ENCODE results near the gene HBEGF.
"Not testable (repeated sequence)": the region's sequence is repeated elsewhere in the genome, so short reads cannot be mapped to it uniquely, and the experiment has no call there.

HBEGF gene

GRCh38 chr5:140355546-140355945, 9.1 kb upstream of the HBEGF start:
- Histone ChIP-seq H3K36me3 (no peaks in the 10 kb centered on the region), H3K4me3 (no peak overlapping the region), H3K27ac (peak overlapping the region in 2 of 11 experiments; percentile 21 to 45; a peak in 2 of 22 replicates), H3K4me2 (peak overlapping the region in 10 of 11 experiments; percentile 1 to 82 (median 68); a peak in 13 of 22 replicates), H4K20me1 (no peaks in the 10 kb centered on the region), H3K4me1 (peaks cover 28 to 50% (median 42%) of the 10 kb centered on the region in 10 experiments), H3K27me3 (no peaks in the 10 kb centered on the region), H3K9me3 (replicated peaks in 1 of 11) (no peaks in the 10 kb centered on the region), H3K9ac (no peak overlapping the region)
- peak in 1 of 11 experiments; percentile 43; a peak in 1 of 22 replicates for TF ChIP-seq Cebpa-rat (IDR thresholded peaks at IDR 0.05)

DNA sequence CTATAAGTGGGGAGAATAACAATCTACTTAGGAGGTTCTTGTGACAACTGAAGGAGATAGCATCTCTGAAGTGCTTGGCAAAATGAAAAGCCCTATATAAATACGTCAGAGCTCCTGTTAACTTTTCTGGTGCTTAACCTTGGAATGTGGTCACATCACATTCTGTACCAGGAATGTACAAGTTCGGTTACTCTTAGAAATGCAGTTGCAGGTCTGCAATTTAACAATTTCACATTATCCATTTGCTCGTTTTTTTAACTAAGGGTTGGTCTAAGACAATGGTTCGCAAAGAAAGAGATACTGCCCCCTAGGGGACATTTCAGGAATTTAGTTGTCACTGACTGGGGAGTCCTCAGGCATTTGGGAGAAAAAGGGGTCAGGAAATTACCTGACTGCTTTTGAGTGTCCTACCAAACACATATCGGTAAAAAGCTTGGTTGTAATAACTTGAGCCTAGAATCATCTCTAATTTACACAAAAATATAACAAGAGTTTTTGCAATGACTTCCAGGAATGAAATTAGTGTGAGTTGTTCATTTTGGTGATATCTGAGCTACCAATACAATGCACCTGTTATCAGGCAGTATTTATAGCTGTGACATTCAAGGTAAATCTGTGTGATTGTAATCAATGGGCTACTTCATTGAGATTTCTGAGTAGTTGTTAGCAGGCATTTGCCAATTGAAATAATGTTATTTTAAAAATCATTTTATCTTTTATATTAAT, 5.4 kb upstream of the HBEGF start:
- no peaks in the 10 kb centered on the region for H3K36me3 ChIP-seq
- H3K4me3 ChIP-seq = no peak overlapping the region
- H3K27me3 ChIP-seq = no peaks in the 10 kb centered on the region
- no peaks in the 10 kb centered on the region for H4K20me1 ChIP-seq
- no peaks in the 10 kb centered on the region for H3K9me3 ChIP-seq (replicated peaks in 1 of 11)
- 0 out of 22 replicates have a peak overlapping the region, but pooled peaks of 1 of the 11 experiments have one; percentile 4 for H3K27ac ChIP-seq
- H3K4me2 ChIP-seq = peak overlapping the region in 7 of 11 experiments; percentile 5 to 99 (median 86); a peak in 6 of 22 replicates
- no peak overlapping the region for H3K9ac ChIP-seq
- no peak for TF ChIP-seq Cebpa-rat (IDR thresholded peaks at IDR 0.05)
- peaks cover 45 to 73% (median 65%) of the 10 kb centered on the region in 10 experiments for H3K4me1 ChIP-seq

DNA sequence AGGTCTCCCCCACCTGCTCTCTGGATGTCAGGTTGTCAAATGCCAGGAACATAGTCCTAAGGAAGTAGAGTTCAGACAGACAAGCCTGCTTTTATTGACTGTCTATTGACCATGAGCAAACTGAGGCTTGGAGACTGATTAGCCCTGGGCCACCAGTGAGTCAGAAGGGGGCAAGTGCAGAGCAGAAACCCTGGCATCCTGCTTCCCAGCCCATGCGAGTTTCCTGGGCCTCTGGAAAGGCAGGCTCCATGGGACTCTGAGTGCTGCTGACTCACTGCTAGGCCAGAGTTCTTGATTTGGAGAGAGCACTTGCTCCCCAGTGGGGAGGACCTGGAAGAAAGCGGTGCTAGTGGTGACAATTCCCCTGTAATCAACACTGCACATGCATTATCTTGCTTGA, 2.8 kb upstream of the HBEGF start:
- H3K4me1 ChIP-seq = peaks cover 42 to 60% (median 53%) of the 10 kb centered on the region in 10 experiments
- TF ChIP-seq Cebpa-rat (IDR thresholded peaks at IDR 0.05) = no peak

DNA sequence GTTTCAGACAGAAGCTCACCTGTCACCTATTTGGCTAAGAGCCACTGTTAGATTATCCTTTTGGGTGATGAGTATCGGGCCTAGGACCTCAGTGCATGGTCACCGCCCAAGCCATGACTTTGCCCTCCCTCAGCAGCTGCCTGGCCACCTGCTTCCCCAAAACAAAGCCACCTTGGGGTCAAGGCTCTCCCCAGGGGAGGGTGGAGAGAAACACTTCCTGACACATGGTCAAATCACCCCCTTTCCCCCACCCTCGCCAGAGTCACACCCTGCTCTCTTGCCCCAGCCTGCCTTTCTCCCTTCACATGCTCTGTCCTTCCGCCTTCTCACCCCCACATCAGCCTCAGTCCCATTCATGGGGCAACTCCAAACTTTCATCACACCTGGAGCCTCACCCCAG, 1.7 kb upstream of the HBEGF start:
- Histone ChIP-seq H3K36me3 (peaks cover 12 to 28% (median 27%) of the 10 kb centered on the region in 11 experiments; a peak in 21 of 22 replicates), H3K4me3 (peak overlapping the region in 7 of 10 experiments; percentile 1 to 96 (median 33); a peak in 6 of 20 replicates), H3K9ac (peak overlapping the region in 9 of 11 experiments; percentile 3 to 98 (median 94); a peak in 16 of 22 replicates), H3K27me3 (no peaks in the 10 kb centered on the region), H3K4me2 (peak overlapping the region; percentile 85 to 99 (median 92)), H4K20me1 (peaks cover 0 to 24% (median 15%) of the 10 kb centered on the region in 11 experiments; a peak in 14 of 22 replicates), H3K4me1 (peaks cover 54 to 72% (median 65%) of the 10 kb centered on the region in 10 experiments), H3K9me3 (replicated peaks in 1 of 11) (peaks cover 0 to 8% (median 0%) of the 10 kb centered on the region in 11 experiments; a peak in 1 of 22 replicates), H3K27ac (peak overlapping the region; percentile 15 to 100 (median 96); a peak in 18 of 22 replicates)
- no peak for TF ChIP-seq Cebpa-rat (IDR thresholded peaks at IDR 0.05)

More for the DNA sequence above, 2.8 kb upstream of the HBEGF start:
- no peaks in the 10 kb centered on the region for H3K27me3 ChIP-seq
- peaks cover 0 to 21% (median 15%) of the 10 kb centered on the region in 11 experiments; a peak in 14 of 22 replicates for H4K20me1 ChIP-seq
- peaks cover 0 to 8% (median 0%) of the 10 kb centered on the region in 11 experiments; a peak in 1 of 22 replicates for H3K9me3 ChIP-seq (replicated peaks in 1 of 11)
- peak overlapping the region in 5 of 11 experiments; percentile 94 to 98 (median 96); a peak in 6 of 22 replicates for H3K9ac ChIP-seq
- peak overlapping the region in 7 of 11 experiments; percentile 95 to 100 (median 98); a peak in 11 of 22 replicates for H3K27ac ChIP-seq
- no peak overlapping the region for H3K4me3 ChIP-seq
- peak overlapping the region; percentile 85 to 99 (median 92) for H3K4me2 ChIP-seq
- peaks cover under 1 to 16% (median 16%) of the 10 kb centered on the region in 11 experiments; a peak in 20 of 22 replicates for H3K36me3 ChIP-seq

- Histone ChIP-seq H3K36me3 (peaks cover 13 to 35% (median 30%) of the 10 kb centered on the region in 11 experiments; a peak in 21 of 22 replicates), H3K9me3 (replicated peaks in 1 of 11) (peaks cover 0 to 8% (median 0%) of the 10 kb centered on the region in 11 experiments; a peak in 1 of 22 replicates), H3K9ac (peak overlapping the region; percentile 89 to 98 (median 92); a peak in 21 of 22 replicates), H3K27ac (peak overlapping the region in 10 of 11 experiments; percentile 90 to 100 (median 96); a peak in 19 of 22 replicates), H4K20me1 (peaks cover 0 to 24% (median 15%) of the 10 kb centered on the region in 11 experiments; a peak in 14 of 22 replicates), H3K4me3 (peak overlapping the region; percentile 77 to 97 (median 95); a peak in 18 of 20 replicates), H3K27me3 (no peaks in the 10 kb centered on the region), H3K4me2 (peak overlapping the region; percentile 85 to 99 (median 92)), H3K4me1 (peaks cover 61 to 79% (median 72%) of the 10 kb centered on the region in 10 experiments)
- TF ChIP-seq Cebpa-rat (IDR thresholded peaks at IDR 0.05) = no peak
Observed at GRCh38 chr5:140347360-140347759, 957 bp upstream of the HBEGF start.

- H3K4me2 ChIP-seq = peak overlapping the region; percentile 86 to 100 (median 98)
- H4K20me1 ChIP-seq = peaks cover 0 to 31% (median 20%) of the 10 kb centered on the region in 11 experiments; a peak in 16 of 22 replicates
- no peaks in the 10 kb centered on the region for H3K27me3 ChIP-seq
- TF ChIP-seq Cebpa-rat (IDR thresholded peaks at IDR 0.05) = no peak
- H3K4me1 ChIP-seq = peaks cover 75 to 85% (median 77%) of the 10 kb centered on the region in 10 experiments
- H3K4me3 ChIP-seq = peak overlapping the region; percentile 77 to 97 (median 95)
- H3K27ac ChIP-seq = peak overlapping the region; percentile 77 to 100 (median 96)
- H3K9ac ChIP-seq = peak overlapping the region; percentile 89 to 98 (median 92)
- peaks cover 26 to 48% (median 43%) of the 10 kb centered on the region in 11 experiments for H3K36me3 ChIP-seq
- peaks cover 0 to 8% (median 0%) of the 10 kb centered on the region in 11 experiments; a peak in 1 of 22 replicates for H3K9me3 ChIP-seq (replicated peaks in 1 of 11)
Observed at GRCh38 chr5:140345919-140346347, 470 bp downstream of the HBEGF start.

GRCh38 chr5:140344683-140345423, 1.6 kb downstream of the HBEGF start:
- Histone ChIP-seq H3K9ac (peak overlapping the region; percentile 89 to 98 (median 92)), H3K4me1 (peaks cover 76 to 86% (median 78%) of the 10 kb centered on the region in 10 experiments), H3K27ac (peak overlapping the region; percentile 77 to 100 (median 96); a peak in 21 of 22 replicates), H3K27me3 (no peaks in the 10 kb centered on the region), H3K9me3 (replicated peaks in 1 of 11) (peaks cover 0 to 8% (median 0%) of the 10 kb centered on the region in 11 experiments; a peak in 1 of 22 replicates), H4K20me1 (peaks cover 4 to 40% (median 27%) of the 10 kb centered on the region in 11 experiments; a peak in 19 of 22 replicates), H3K36me3 (peaks cover 36 to 59% (median 54%) of the 10 kb centered on the region in 11 experiments), H3K4me3 (peak overlapping the region; percentile 77 to 97 (median 95)), H3K4me2 (peak overlapping the region; percentile 86 to 100 (median 98))
- TF ChIP-seq Cebpa-rat (IDR thresholded peaks at IDR 0.05) = no peak

- peak overlapping the region; percentile 77 to 100 (median 96) for H3K27ac ChIP-seq
- not testable (repeated sequence) for H3K9me3 ChIP-seq (replicated peaks in 1 of 11); H3K27me3 ChIP-seq
- H3K36me3 ChIP-seq = peaks cover 46 to 69% (median 64%) of the 10 kb centered on the region in 11 experiments
- H3K4me3 ChIP-seq = peak overlapping the region; percentile 77 to 97 (median 95)
- peaks cover 14 to 50% (median 37%) of the 10 kb centered on the region in 11 experiments for H4K20me1 ChIP-seq
- peak overlapping the region; percentile 86 to 100 (median 98) for H3K4me2 ChIP-seq
- peaks cover 76 to 87% (median 78%) of the 10 kb centered on the region in 10 experiments for H3K4me1 ChIP-seq
- peak overlapping the region; percentile 89 to 98 (median 92) for H3K9ac ChIP-seq
Observed at GRCh38 chr5:140343849-140344248, 2.6 kb downstream of the HBEGF start.

Measured in BLaER1 treated with 17β-estradiol and CSF1 and Interleukin-3, amounts not matched to agents 10 nM and 100 nM (cell line).